GM12878 (cell line): ENCODE measurements around the gene WNK2. TPM values are rescaled to one million over a fixed set of nuclear protein-coding genes. Genes with fewer than 3 reads are reported as not detected.

Experiments
- ATAC-seq: fragments of 200-7000 bp; cut with Tn5 transposase; 3 replicates; pipeline ENCODE4 v1.9.1; 2020; ENCODE audit warnings: mild to moderate bottlenecking, moderate library complexity
- BruUV-seq: library from RNA; stranded (reverse); fragments of 400-500 nt; replicated peaks from 2 replicates; lab custom pipeline; 2021; lab: Mats Ljungman, UMichigan
- CTCF ChIA-PET: fragments of 300-600 bp; sonication (Branson Sonifier 250); formaldehyde crosslinking; extraction: SDS; loops from one replicate; lab custom pipeline; 2021; ENCODE audit warnings: inconsistent platforms; lab: Yijun Ruan, JAX
- POLR2A ChIA-PET: fragments of 350-600 bp; formaldehyde crosslinking; extraction: SDS; loops from one replicate; lab custom pipeline; 2021; ENCODE audit warnings: inconsistent platforms; lab: Charles Lee
- RAD21 ChIA-PET: fragments of 300-600 bp; sonication (Branson Sonifier 250); formaldehyde crosslinking; loops from one replicate; lab custom pipeline; 2023; ENCODE audit warnings: antibody characterized with exemption; ENCODE audit not compliant: unreplicated experiment; lab: Charles Lee
- SMC1A ChIA-PET: fragments of 300-600 bp; sonication (Branson Sonifier 250); formaldehyde crosslinking; loops from one replicate; lab custom pipeline; 2023; ENCODE audit not compliant: unreplicated experiment, uncharacterized antibody; lab: Charles Lee
- DNase-seq: peaks from one replicate; pipeline ENCODE4 v3.0.0-alpha.2; 2011; ENCODE audit warnings: low read depth, low spot score
- FAIRE-seq: peaks from 3 replicates; lab custom pipeline; 2011; peaks lifted over from hg19 to GRCh38; lab: Jason Lieb, UNC
- H2AFZ ChIP-seq: 2 replicates; pipeline ENCODE4 v1.6.0; 2011; ENCODE audit warnings: low read depth, low read length, control low read depth; ENCODE audit not compliant: control insufficient read depth
- H3K27ac ChIP-seq: 2 replicates; pipeline ENCODE4 v1.5.1; 2011; ENCODE audit warnings: control low read depth; ENCODE audit not compliant: control insufficient read depth, insufficient read depth
- H3K27me3 ChIP-seq, 2 experiments: replicated peaks in 1 of 2; 2 replicates each; pipeline versions ENCODE4 v1.6.0 to v1.6.1; 2011; ENCODE audit warnings: low read length in 1 of 2; ENCODE audit not compliant: control insufficient read depth in 2 of 2, insufficient read depth in 2 of 2
- H3K36me3 ChIP-seq, 2 experiments: 2 replicates each; pipeline ENCODE4 v1.5.1; 2011; ENCODE audit warnings: low read length in 1 of 2; ENCODE audit not compliant: control insufficient read depth in 2 of 2, insufficient read depth in 2 of 2
- H3K4me1 ChIP-seq: 2 replicates; pipeline ENCODE4 v1.6.1; 2011; ENCODE audit warnings: mild to moderate bottlenecking, low read length, moderate library complexity, mixed read lengths; ENCODE audit not compliant: control insufficient read depth, insufficient read depth
- H3K4me2 ChIP-seq: 2 replicates; pipeline ENCODE4 v1.6.0; 2011; ENCODE audit warnings: control low read depth; ENCODE audit not compliant: control insufficient read depth, insufficient read depth
- H3K4me3 ChIP-seq: fragments of 200-600 bp; sonication (generic); 2 replicates; pipeline ENCODE4 v1.5.1; 2016
- H3K79me2 ChIP-seq: 2 replicates; pipeline ENCODE4 v1.6.0; 2011; ENCODE audit warnings: low read length; ENCODE audit not compliant: control insufficient read depth, insufficient read depth
- H3K9ac ChIP-seq: 2 replicates; pipeline ENCODE4 v1.8.0; 2011; ENCODE audit warnings: low read length, control low read depth, mixed read lengths; ENCODE audit not compliant: control insufficient read depth, insufficient read depth
- H3K9me3 ChIP-seq: replicated peaks from 3 replicates; pipeline ENCODE4 v1.5.1; 2011; ENCODE audit warnings: mild to moderate bottlenecking, low read length; ENCODE audit not compliant: control insufficient read depth, insufficient read depth
- H4K20me1 ChIP-seq: 2 replicates; pipeline ENCODE4 v1.6.0; 2011; ENCODE audit not compliant: control insufficient read depth, insufficient read depth
- CEBPB ChIP-seq, 2 experiments: fragments of 150-350 bp in 1 of 2; IDR thresholded peaks; 2 replicates each; pipeline ENCODE4 v1.6.1; 2012 to 2014; ENCODE audit warnings: low read depth in 2 of 2, low read length in 2 of 2, borderline replicate concordance in 1 of 2, inconsistent platforms in 1 of 2
- MEF2A ChIP-seq: IDR thresholded peaks from 2 replicates; pipeline ENCODE4 v1.6.1; 2011; ENCODE audit warnings: low read depth, mild to moderate bottlenecking, low read length, moderate library complexity; ENCODE audit not compliant: insufficient read depth
- MXI1 ChIP-seq: fragments of 150-350 bp; IDR thresholded peaks from 2 replicates; pipeline ENCODE4 v1.6.1; 2011; ENCODE audit warnings: low read depth, mild to moderate bottlenecking, inconsistent platforms, low read length, improper control_type of control experiment
- NFIC ChIP-seq: IDR thresholded peaks from 2 replicates; pipeline ENCODE4 v1.6.1; 2012; ENCODE audit warnings: low read depth, mild to moderate bottlenecking, inconsistent platforms, low read length, moderate library complexity
- NFYB ChIP-seq: IDR thresholded peaks from 2 replicates; pipeline ENCODE4 v1.6.1; 2011; ENCODE audit warnings: low read depth, mild to moderate bottlenecking, low read length, improper control_type of control experiment, moderate library complexity; ENCODE audit not compliant: insufficient read depth
- POU2F2 ChIP-seq: IDR thresholded peaks from 3 replicates; pipeline ENCODE4 v1.6.1; 2011; ENCODE audit warnings: low read depth, mild to moderate bottlenecking, low read length, borderline replicate concordance
- RB1 ChIP-seq: fragments of 450-650 bp; formaldehyde crosslinking; IDR thresholded peaks from 2 replicates; pipeline ENCODE4 v1.6.1; 2017; ENCODE audit warnings: mild to moderate bottlenecking, borderline replicate concordance
- SIN3A ChIP-seq: IDR thresholded peaks from 2 replicates; pipeline ENCODE4 v1.6.1; 2012; ENCODE audit warnings: low read depth, low read length, improper control_type of control experiment
- SREBF1 ChIP-seq: IDR thresholded peaks from 2 replicates; pipeline ENCODE4 v1.6.1; 2012; ENCODE audit warnings: mild to moderate bottlenecking, low read length
- ZNF217 ChIP-seq: fragments of 450-650 bp; IDR thresholded peaks from 2 replicates; pipeline ENCODE4 v1.6.1; 2017; ENCODE audit warnings: antibody characterized with exemption, mild to moderate bottlenecking
- ZNF384 ChIP-seq: IDR thresholded peaks from 2 replicates; pipeline ENCODE4 v1.6.1; 2012; ENCODE audit warnings: low read depth, mild to moderate bottlenecking, low read length, improper control_type of control experiment, borderline replicate concordance
- WGBS: methylation state at CpG from one replicate; pipeline ENCODE4 v1.1.6; 2016; ENCODE audit warnings: low lambda C conversion rate; ENCODE audit not compliant: insufficient replicate concordance, insufficient coverage; ENCODE audit errors: missing lambda C conversion rate; 5-methylcytosine and 5-hydroxymethylcytosine counted together
- in situ Hi-C: fragments of 300-500 bp; cut with MboI; formaldehyde crosslinking; loops from 9 replicates; pipeline ENCODE4 v1.14.3; 2018; ENCODE audit warnings: mixed read lengths
- intact Hi-C: fragments of 100-400 bp; cut with micrococcal nuclease; formaldehyde crosslinking; loops from one replicate; pipeline ENCODE4 v1.14.2; 2022; ENCODE audit not compliant: unreplicated experiment
- polyA plus RNA-seq, 11 experiments: library from polyadenylated mRNA; depleted of rRNA in 4 of 11; unstranded in 6 of 11; stranded (reverse) in 5 of 11; fragments of >200 nt; fragmentation: Nextera tagmentation in 4 of 11; fragmentation: Illumina TruSeq in 1 of 11; extraction: Ambion mirVana in 4 of 11; extraction: Trizol in 1 of 11; gene quantifications; 1 replicate in 1 of 11; 2 replicates in 10 of 11; pipeline versions ENCODE4 v1.2.1 to v1.2.3, GENCODE V29; 2011 to 2016; ENCODE audit warnings: inconsistent platforms in 2 of 11, missing spikeins in 2 of 11, low read depth in 1 of 11
- total RNA-seq, 4 experiments: library from RNA; depleted of rRNA in 3 of 4; stranded (reverse); fragments of >200 nt in 3 of 4; fragmentation: Illumina TruSeq in 1 of 4; extraction: Trizol in 1 of 4; gene quantifications; 2 replicates each; pipeline versions ENCODE4 v1.2.1 to v1.2.3, GENCODE V29; 2013 to 2021
- TF ChIP-seq, protein P1 (sequence below): IDR thresholded peaks from 2 replicates; pipeline ENCODE4 v1.6.1; 2012; ENCODE audit warnings: low read depth, low read length, improper control_type of control experiment
- TF ChIP-seq, protein P2 (sequence below): fragments of 450-650 bp; IDR thresholded peaks from 2 replicates; pipeline ENCODE4 v1.6.1; 2017; ENCODE audit warnings: low read depth, mild to moderate bottlenecking, moderate library complexity

The WNK2 gene
- total and polyA plus RNA-seq, 10 of the 15 experiments (the other 5 are each of a cell fraction or from before 2014, with no cell fraction given): 0.15 TPM; not detected in 9

DNA sequence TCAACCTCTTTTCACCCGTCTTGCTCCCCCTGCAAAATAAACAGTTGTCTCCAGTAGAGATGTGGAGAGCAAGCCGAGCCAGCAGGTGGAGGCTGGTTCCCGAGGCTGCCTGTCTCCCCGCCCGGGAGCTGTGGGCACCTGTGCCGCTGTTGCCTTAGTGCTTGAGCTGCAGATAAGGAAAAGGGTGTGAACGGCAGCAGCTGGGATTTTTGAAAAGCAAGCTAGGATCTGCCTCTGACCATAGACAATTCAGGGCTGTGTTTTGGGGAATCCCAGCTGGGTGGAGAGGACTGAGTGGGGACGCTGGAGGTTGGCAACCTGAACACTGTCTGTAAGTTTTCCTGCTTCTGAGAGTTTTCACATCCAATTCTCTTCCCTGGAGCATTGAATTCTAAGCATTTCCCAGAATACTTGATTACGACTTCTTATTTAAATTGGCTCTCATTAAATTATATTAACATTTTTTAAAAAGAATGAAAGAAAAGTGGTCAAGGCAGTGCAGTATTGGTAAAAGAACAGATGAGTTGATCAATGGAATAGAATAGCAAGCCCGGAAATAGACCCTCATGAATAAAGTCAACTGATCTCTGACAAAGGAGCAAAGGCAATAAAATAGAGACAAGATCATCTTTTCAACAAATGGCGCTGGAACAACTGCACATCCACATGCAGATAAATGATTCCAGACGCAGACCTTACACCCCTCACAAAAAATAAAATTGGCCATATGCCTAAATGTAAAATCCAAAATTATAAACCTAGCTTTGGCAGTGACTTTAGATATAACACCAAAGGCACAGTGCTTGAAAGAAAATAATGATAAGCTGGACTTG lies 9.7 kb downstream of the WNK2 start:
- Histone ChIP-seq H2AFZ (no peak overlapping the region), H4K20me1 (no peaks in the 10 kb centered on the region), H3K4me2 (no peak overlapping the region), H3K9ac (no peak overlapping the region), H3K79me2 (no peaks in the 10 kb centered on the region), H3K36me3 (no peaks in the 10 kb centered on the region), H3K4me3 (no peak overlapping the region), H3K9me3 (no peaks in the 10 kb centered on the region), H3K27ac (no peak overlapping the region)
- ChIA-PET CTCF (interaction anchor here (0.6 to 0.8 kb wide), 3 partner anchors 109 to 634 kb away, joined by 3 to 4 read pairs (median 3); no protein-coding TSS in a partner anchor), POLR2A (no interaction called here), RAD21 (interaction anchor here (0.9 kb wide), 1 partner anchor 287 kb away, joined by 3 read pairs; no protein-coding TSS in a partner anchor)
- BruUV-seq: no TSS peak
- FAIRE-seq (no peak), DNase-seq (no peak)
- TF ChIP-seq SREBF1 (no peak), MEF2A (no peak), CEBPB (IDR thresholded peaks at IDR 0.05; ENCODE audit: borderline replicate concordance in 1 of 2, low read depth in 2 of 2, low read length in 2 of 2) (no peak), NFIC (no peak), ZNF384 (no peak), NFYB (no peak), RB1 (no peak), ZNF217 (no peak), MXI1 (no peak), POU2F2 (no peak), SIN3A (no peak)
- TF ChIP-seq, protein P1, sequence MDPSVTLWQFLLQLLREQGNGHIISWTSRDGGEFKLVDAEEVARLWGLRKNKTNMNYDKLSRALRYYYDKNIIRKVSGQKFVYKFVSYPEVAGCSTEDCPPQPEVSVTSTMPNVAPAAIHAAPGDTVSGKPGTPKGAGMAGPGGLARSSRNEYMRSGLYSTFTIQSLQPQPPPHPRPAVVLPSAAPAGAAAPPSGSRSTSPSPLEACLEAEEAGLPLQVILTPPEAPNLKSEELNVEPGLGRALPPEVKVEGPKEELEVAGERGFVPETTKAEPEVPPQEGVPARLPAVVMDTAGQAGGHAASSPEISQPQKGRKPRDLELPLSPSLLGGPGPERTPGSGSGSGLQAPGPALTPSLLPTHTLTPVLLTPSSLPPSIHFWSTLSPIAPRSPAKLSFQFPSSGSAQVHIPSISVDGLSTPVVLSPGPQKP: no peak
- TF ChIP-seq, protein P2, sequence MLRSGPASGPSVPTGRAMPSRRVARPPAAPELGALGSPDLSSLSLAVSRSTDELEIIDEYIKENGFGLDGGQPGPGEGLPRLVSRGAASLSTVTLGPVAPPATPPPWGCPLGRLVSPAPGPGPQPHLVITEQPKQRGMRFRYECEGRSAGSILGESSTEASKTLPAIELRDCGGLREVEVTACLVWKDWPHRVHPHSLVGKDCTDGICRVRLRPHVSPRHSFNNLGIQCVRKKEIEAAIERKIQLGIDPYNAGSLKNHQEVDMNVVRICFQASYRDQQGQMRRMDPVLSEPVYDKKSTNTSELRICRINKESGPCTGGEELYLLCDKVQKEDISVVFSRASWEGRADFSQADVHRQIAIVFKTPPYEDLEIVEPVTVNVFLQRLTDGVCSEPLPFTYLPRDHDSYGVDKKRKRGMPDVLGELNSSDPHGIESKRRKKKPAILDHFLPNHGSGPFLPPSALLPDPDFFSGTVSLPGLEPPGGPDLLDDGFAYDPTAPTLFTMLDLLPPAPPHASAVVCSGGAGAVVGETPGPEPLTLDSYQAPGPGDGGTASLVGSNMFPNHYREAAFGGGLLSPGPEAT: no peak
- TF ChIP-seq, all 136 proteins: peak for 0
- in situ Hi-C loops: no loop called here
- WGBS: 34% methylated on average over 12 of the region's 12 CpGs
- SMC1A ChIA-PET: interaction anchor here (1.2 kb wide), 1 partner anchor 12 kb away, joined by 4 read pairs; no protein-coding TSS in a partner anchor
- Histone ChIP-seq H3K27me3 (no peaks in the 10 kb centered on the region; a peak in 2 of 4 replicates), H3K4me1 (no peaks in the 10 kb centered on the region)
- intact Hi-C loops: no loop called here
- ATAC-seq: no peak
